Panc1 (cell line): Measurements from ENCODE around the gene ANKRD13D.

Experiments
- CTCF ChIP-seq: fragments of 450-650 bp; IDR thresholded peaks from 2 replicates; pipeline ENCODE4 v1.5.1; 2017; ENCODE audit warnings: mild to moderate bottlenecking
- POLR2AphosphoS5 ChIP-seq: IDR thresholded peaks from 2 replicates; pipeline ENCODE4 v1.6.1; 2012; ENCODE audit warnings: mild to moderate bottlenecking, low read depth, low read length, moderate library complexity
- REST ChIP-seq, 2 experiments: IDR thresholded peaks; 2 replicates each; pipeline ENCODE4 v1.6.1; 2011 to 2012; ENCODE audit warnings: low read depth in 2 of 2, control low read depth in 1 of 2, low read length in 1 of 2, mild to moderate bottlenecking in 1 of 2, moderate library complexity in 1 of 2; ENCODE audit not compliant: insufficient read depth in 1 of 2
- TCF7L2 ChIP-seq: IDR thresholded peaks from 2 replicates; pipeline ENCODE4 v1.6.1; 2011; ENCODE audit warnings: mild to moderate bottlenecking, low read depth, low read length, inconsistent platforms

DNA sequence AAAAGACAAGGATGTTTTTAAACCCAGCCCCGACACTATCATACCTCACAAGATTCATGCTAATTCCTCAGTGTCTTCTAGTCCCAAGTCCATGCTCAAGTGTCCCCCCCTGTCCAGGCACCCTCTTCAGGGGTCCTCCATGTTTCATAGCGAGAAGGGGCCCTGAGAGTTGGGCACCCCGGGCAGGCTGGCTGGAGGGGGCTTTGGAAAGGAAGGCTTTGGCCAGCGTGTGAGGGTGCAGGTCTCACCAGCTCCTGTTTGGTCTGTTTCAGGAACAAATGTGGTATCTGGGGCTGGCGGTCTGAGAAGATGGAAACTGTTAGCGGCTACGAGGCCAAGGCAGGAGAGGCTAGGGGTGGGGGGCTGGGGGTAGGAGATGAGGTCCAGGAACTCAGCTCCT, 9.7 kb downstream of the ANKRD13D start:
- TF ChIP-seq POLR2AphosphoS5 (no peak), CTCF (no peak), REST (IDR thresholded peaks at IDR 0.05; ENCODE audit: insufficient read depth in 1 of 2, low read depth in 2 of 2, low read length in 1 of 2) (no peak), TCF7L2 (no peak)
